Midbrain (tissue), 1 donor: ENCODE measurements around the gene PCDH17.

Source experiments
- DNase-seq: peaks from one replicate; lab custom pipeline; 2025; lab: John Stamatoyannopoulos, UW

PCDH17 gene

GRCh38 chr13:57631596-57632275 is at the start of gene PCDH17:
Gene PCDH17, plus strand, starts transcription at chr13:57631744. Its CDS starts 803 bp downstream, at chr13:57632547.
- DNase-seq, result no peak

- DNase-seq, result no peak
Measured at GRCh38 chr13:57582032-57582431, 49.5 kb upstream of the PCDH17 start.

DNA sequence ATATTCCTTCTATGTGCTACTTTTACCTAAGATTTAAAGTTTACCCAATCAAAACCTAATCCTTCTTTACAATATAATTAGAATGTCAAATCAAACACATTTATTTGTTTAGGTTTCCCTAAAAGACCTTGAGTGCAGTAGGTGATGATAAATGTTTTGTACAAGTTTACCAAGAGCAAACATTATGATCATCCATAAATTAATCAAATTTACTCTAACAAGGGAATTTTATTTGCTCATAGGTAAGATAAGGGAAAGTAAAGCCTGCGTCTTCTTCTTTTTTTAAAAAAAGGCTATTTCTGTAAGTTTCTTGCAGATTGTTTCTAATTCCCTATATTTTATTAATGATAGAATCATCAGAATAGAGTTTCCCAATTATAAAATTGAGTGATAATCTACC is 48.0 kb upstream of the PCDH17 start:
- no peak for DNase-seq

- no peak for DNase-seq
Measured at GRCh38 chr13:57588639-57589038, 42.9 kb upstream of the PCDH17 start.

GRCh38 chr13:57595775-57596174 is 35.8 kb upstream of the PCDH17 start:
- no peak for DNase-seq

- no peak for DNase-seq
Measured at GRCh38 chr13:57601536-57601935, 30.0 kb upstream of the PCDH17 start.

- DNase-seq, result no peak
Measured at GRCh38 chr13:57604442-57604841, 27.1 kb upstream of the PCDH17 start.

GRCh38 chr13:57611969-57612368 is 19.6 kb upstream of the PCDH17 start:
- no peak for DNase-seq

DNA sequence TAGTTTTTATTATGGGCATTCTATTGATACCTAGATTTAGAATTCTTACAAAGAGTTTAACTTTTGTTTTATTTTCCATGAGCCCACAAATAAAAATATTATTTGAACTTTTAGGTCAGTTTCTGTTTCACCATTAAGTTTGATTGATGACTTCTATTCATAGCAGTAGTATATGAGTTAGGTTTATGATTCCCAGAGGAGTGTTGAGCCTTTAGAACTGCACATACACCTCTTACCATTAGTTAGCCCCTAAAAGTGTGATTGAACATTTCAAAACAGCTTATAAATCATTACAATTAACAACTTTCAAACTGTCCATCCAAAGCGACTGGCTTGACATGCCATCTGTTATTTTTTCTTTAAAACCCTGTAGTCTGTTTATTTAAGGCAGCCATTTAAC is 19.0 kb upstream of the PCDH17 start:
- DNase-seq, result no peak

DNA sequence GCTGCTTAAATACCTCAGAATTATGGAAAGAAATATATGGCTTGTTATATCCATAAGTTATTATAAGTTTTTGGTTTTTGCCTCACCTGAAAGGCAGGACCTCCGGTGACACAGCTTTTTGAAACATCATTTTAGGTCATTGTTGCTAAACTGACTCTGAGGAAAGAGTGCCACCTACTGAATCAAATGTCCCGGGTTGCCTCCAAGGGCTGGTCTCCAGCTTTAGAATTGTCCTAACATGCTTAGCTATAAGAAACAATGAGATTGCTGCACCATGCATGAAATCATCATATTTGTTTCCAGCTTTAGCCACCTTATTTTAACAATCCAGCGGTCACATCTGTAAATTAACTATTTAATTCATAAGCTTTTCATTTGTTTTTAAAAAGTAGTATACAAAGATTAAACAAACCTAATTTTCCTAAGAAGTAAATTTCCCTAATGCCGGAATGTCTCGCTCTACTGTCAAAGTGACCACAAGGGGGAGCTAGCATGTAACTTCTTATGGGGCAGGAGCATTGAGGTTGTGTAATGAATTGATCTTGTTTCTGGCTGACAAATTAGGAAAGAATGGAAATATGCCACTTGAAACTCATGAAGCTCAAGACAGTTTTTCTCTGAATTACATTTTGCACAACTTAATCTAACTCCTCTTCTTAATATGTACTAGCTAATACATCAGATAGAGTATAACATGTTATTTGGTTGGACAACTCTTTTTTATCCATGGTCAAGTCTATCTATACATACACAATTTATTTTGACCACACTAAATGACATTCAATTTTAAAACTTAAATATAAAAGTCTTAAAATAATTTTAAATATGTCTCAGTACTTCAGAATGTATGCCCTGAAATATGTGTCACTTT is 6.7 kb upstream of the PCDH17 start:
- no peak for DNase-seq

DNA sequence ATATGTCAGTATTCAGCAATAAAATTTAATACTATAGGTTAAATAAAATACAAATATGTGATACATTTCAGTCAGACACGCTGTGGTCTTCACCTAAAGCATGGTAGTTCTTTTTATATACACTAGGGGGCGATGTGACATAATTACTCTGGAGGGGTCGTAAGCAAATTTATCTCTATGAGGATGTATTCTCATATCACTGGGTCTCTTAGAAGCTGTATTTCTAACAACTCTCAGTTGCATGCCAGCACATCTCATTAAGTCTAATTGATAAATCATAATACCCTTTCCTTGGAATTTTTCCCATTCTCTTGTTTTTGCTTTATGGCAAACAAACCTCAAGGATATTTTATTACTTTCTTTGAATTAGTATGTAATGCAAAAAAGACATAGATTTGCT is 3.9 kb upstream of the PCDH17 start:
- DNase-seq, result no peak

- DNase-seq, result no peak
Measured at GRCh38 chr13:57629391-57629804, 2.1 kb upstream of the PCDH17 start.

DNA sequence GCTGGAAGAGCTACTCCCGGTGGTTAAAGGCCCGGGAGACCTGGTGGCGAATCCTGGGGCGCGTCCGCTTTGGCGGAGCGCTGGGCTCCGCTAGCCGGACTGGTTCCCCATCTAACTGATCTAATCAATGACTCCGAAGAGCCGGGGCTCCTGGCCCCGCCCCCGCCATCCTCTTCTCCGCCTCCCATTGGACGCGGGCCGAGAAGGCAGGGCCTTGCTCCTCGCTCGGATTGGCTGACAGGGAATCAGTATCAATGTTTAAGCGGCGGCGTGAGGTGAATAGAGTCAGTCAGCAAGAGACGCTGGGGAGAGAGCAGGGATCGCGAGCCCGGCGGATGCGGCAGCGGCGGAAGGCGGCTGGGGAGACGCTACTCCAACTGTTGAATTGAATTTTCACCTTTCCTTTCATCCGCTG is 1.7 kb upstream of the PCDH17 start:
- peak; percentile 99 for DNase-seq

GRCh38 chr13:57630661-57631595 is 616 bp upstream of the PCDH17 start:
- DNase-seq, result peak; percentile 79

GRCh38 chr13:57632276-57633140 is 964 bp downstream of the PCDH17 start:
- DNase-seq, result no peak

GRCh38 chr13:57633141-57633949 is 1.8 kb downstream of the PCDH17 start:
- peak; percentile 88 for DNase-seq

GRCh38 chr13:57633950-57634838 is 2.6 kb downstream of the PCDH17 start:
- no peak for DNase-seq

DNA sequence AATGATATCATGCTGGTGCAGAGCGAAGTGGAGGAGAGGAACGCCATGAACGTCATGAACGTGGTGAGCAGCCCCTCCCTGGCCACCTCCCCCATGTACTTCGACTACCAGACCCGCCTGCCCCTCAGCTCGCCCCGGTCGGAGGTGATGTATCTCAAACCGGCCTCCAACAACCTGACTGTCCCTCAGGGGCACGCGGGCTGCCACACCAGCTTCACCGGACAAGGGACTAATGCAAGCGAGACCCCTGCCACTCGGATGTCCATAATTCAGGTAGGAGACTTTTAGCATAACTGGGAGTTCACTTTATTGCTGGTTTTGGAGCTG is 3.3 kb downstream of the PCDH17 start:
- no peak for DNase-seq

DNA sequence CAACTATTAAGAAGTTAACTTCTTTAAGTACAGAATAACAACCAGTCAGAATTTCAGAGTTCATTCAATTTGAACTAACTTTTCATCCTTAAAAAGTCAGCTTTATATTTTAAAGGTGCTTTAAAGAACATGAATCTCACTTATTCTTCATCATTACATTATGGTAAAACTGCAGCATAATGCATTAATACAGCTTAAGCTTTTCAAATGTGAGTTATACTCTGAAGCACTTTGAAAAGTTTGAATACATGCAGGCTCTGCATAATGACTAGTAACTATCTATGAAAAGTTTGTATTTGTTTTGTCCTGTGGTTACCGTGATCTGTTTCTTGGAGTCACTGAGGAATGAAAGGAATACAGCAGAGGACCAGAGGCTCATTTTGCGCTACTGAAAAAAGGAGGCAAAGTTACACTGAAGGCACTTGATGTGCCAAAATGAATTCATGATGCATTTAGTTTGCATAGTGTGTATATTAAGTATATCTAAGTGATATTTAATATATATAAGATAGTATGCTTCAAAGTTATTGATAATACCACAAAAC is 4.1 kb downstream of the PCDH17 start:
- no peak for DNase-seq
